ENCODE measurements around the gene TMEM168.

The TMEM168 gene

DNA sequence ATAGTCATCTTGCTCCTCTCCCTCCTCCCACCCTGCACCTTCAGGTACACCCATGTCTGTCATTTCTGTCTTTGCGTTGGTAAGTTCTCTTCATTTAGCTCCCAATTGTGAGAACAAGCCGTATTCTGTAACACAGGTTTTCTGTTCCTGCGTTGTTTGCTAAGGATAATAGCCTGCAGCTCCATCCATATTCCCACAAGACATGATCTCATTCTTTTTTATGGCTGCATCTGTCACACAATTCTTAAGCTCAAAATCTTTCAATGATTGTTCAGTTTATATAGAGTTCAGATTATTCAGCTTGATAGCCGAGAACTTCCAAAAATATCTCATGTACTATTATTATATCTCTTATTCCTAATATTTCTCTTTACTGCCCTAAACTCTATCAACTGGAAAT, 16.0 kb upstream of the TMEM168 start:
- Histone ChIP-seq H2AFZ (ENCODE audit: low read length) (no peak overlapping the region), H3K27ac (replicated peaks; ENCODE audit: low read length) (no peak overlapping the region), H2BK12ac (ENCODE audit: low read length) (no peak overlapping the region), H3K4me3 (ENCODE audit: low read length in 2 of 2) (no peak overlapping the region), H3K23ac (ENCODE audit: low read depth, low read length, poor library complexity) (no peak overlapping the region), H3K4me1 (ENCODE audit: control insufficient read depth in 2 of 2, insufficient read depth in 1 of 2, low read depth in 1 of 2, low read length in 2 of 2) (no peaks in the 10 kb centered on the region), H2BK15ac (ENCODE audit: low read length) (no peak overlapping the region), H4K91ac (ENCODE audit: low read depth, low read length, poor library complexity) (no peak overlapping the region), H3K79me1 (ENCODE audit: low read depth, low read length) (no peaks in the 10 kb centered on the region), H2AK5ac (ENCODE audit: low read depth, low read length) (no peak overlapping the region), H3K4ac (ENCODE audit: low read length) (no peak overlapping the region), H3K36me3 (replicated peaks in 1 of 2; ENCODE audit: control insufficient read depth in 2 of 2, insufficient read depth in 2 of 2, low read length in 2 of 2) (no peaks in the 10 kb centered on the region), H3K14ac (ENCODE audit: low read length) (no peak overlapping the region), H3K9me3 (replicated peaks in 1 of 2; ENCODE audit: control insufficient read depth in 2 of 2, insufficient read depth in 1 of 2, low read depth in 1 of 2, low read length in 2 of 2) (no peaks in the 10 kb centered on the region), H2BK5ac (ENCODE audit: low read length) (no peak overlapping the region), H4K8ac (ENCODE audit: low read depth, low read length) (no peak overlapping the region), H3K4me2 (ENCODE audit: insufficient read depth, low read length, poor library complexity, severe bottlenecking) (no peak overlapping the region), H3K18ac (ENCODE audit: low read length) (no peak overlapping the region), H3K9ac (ENCODE audit: low read depth, low read length, poor library complexity) (no peak overlapping the region), H2BK120ac (ENCODE audit: low read depth, low read length) (no peak overlapping the region), H3K27me3 (ENCODE audit: control insufficient read depth in 3 of 3, insufficient read depth in 3 of 3, low read depth in 1 of 3, low read length in 3 of 3) (no peaks in the 10 kb centered on the region)
- WGBS, 2 donors (ENCODE audit: extremely low coverage in 2 of 2, insufficient read length in 2 of 2, insufficient replicate concordance in 1 of 2), result no CpG with 5 or more reads among the region's 4 CpGs
- no peak for DNase-seq (ENCODE audit: low spot score)

DNA sequence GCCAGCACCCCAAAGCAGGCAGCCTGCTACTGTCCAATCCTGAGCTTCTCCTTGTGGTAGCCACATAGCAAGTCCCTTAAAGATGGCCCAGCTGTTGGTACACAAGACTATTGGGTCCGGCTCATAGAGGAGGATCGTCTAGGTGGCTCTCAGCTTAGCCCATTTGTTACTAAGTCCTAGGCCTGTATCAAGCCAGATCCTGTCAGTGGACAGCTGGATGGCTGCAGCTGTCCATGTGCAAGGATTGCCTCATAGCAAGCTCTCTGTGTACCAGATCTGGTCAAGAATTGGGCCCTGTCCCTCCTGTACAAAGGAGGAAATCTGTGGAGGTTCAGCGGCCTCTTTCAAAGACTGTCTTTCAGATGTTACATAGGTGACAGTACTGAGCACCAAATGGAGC, 12.2 kb upstream of the TMEM168 start:
- Histone ChIP-seq H3K4ac (ENCODE audit: low read length) (no peak overlapping the region), H3K27ac (replicated peaks; ENCODE audit: low read length) (no peak overlapping the region), H4K91ac (ENCODE audit: low read depth, low read length, poor library complexity) (no peak overlapping the region), H2AFZ (ENCODE audit: low read length) (no peak overlapping the region), H2BK12ac (ENCODE audit: low read length) (no peak overlapping the region), H3K9ac (ENCODE audit: low read depth, low read length, poor library complexity) (no peak overlapping the region), H3K14ac (ENCODE audit: low read length) (no peak overlapping the region), H3K4me1 (ENCODE audit: control insufficient read depth in 2 of 2, insufficient read depth in 1 of 2, low read depth in 1 of 2, low read length in 2 of 2) (no peaks in the 10 kb centered on the region), H2AK5ac (ENCODE audit: low read depth, low read length) (no peak overlapping the region), H3K79me1 (ENCODE audit: low read depth, low read length) (no peaks in the 10 kb centered on the region), H3K18ac (ENCODE audit: low read length) (no peak overlapping the region), H2BK120ac (ENCODE audit: low read depth, low read length) (no peak overlapping the region), H3K27me3 (ENCODE audit: control insufficient read depth in 3 of 3, insufficient read depth in 3 of 3, low read depth in 1 of 3, low read length in 3 of 3) (no peaks in the 10 kb centered on the region), H3K4me3 (ENCODE audit: low read length in 2 of 2) (no peak overlapping the region), H3K36me3 (replicated peaks in 1 of 2; ENCODE audit: control insufficient read depth in 2 of 2, insufficient read depth in 2 of 2, low read length in 2 of 2) (no peaks in the 10 kb centered on the region), H3K23ac (ENCODE audit: low read depth, low read length, poor library complexity) (no peak overlapping the region), H3K4me2 (ENCODE audit: insufficient read depth, low read length, poor library complexity, severe bottlenecking) (no peak overlapping the region), H2BK15ac (ENCODE audit: low read length) (no peak overlapping the region), H2BK5ac (ENCODE audit: low read length) (no peak overlapping the region), H3K9me3 (replicated peaks in 1 of 2; ENCODE audit: control insufficient read depth in 2 of 2, insufficient read depth in 1 of 2, low read depth in 1 of 2, low read length in 2 of 2) (no peaks in the 10 kb centered on the region), H4K8ac (ENCODE audit: low read depth, low read length) (no peak overlapping the region)
- no peak for DNase-seq (ENCODE audit: low spot score)
- no CpG with 5 or more reads among the region's 3 CpGs for WGBS, 2 donors (ENCODE audit: extremely low coverage in 2 of 2, insufficient read length in 2 of 2, insufficient replicate concordance in 1 of 2)

DNA sequence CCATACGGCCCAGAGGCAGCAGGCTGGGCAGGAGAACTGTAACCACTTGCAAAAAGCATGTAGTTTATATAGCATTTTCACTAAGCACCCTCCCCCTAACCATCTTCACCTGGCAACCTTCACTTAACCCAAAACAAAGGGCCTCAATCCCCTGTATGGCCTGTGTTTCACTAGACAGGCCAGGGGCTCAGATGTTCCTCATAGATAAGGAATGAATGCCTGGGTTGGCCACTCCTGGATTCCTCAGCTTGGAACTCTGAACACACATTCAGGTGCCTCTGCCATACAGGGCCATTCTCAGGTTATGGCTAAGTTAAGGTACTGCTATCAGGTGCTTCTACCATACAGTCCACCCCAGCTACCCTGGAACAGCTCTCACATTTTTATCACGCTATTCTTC, 10.3 kb upstream of the TMEM168 start:
- no peak overlapping the region for H3K14ac ChIP-seq (ENCODE audit: low read length)
- H3K36me3 ChIP-seq (replicated peaks in 1 of 2; ENCODE audit: control insufficient read depth in 2 of 2, insufficient read depth in 2 of 2, low read length in 2 of 2), result no peaks in the 10 kb centered on the region
- no peaks in the 10 kb centered on the region for H3K27me3 ChIP-seq (ENCODE audit: control insufficient read depth in 3 of 3, insufficient read depth in 3 of 3, low read depth in 1 of 3, low read length in 3 of 3)
- no peaks in the 10 kb centered on the region for H3K79me1 ChIP-seq (ENCODE audit: low read depth, low read length)
- H2AFZ ChIP-seq (ENCODE audit: low read length), result no peak overlapping the region
- no CpG with 5 or more reads among the region's 2 CpGs for WGBS, 2 donors (ENCODE audit: extremely low coverage in 2 of 2, insufficient read length in 2 of 2, insufficient replicate concordance in 1 of 2)
- H3K4me2 ChIP-seq (ENCODE audit: insufficient read depth, low read length, poor library complexity, severe bottlenecking), result no peak overlapping the region
- no peak overlapping the region for H3K4ac ChIP-seq (ENCODE audit: low read length)
- H3K23ac ChIP-seq (ENCODE audit: low read depth, low read length, poor library complexity), result no peak overlapping the region
- H2BK5ac ChIP-seq (ENCODE audit: low read length), result no peak overlapping the region
- no peak overlapping the region for H3K18ac ChIP-seq (ENCODE audit: low read length)
- H2BK12ac ChIP-seq (ENCODE audit: low read length), result no peak overlapping the region
- H4K91ac ChIP-seq (ENCODE audit: low read depth, low read length, poor library complexity), result no peak overlapping the region
- no peak for DNase-seq (ENCODE audit: low spot score)
- no peak overlapping the region for H2BK120ac ChIP-seq (ENCODE audit: low read depth, low read length)
- H3K9me3 ChIP-seq (replicated peaks in 1 of 2; ENCODE audit: control insufficient read depth in 2 of 2, insufficient read depth in 1 of 2, low read depth in 1 of 2, low read length in 2 of 2), result no peaks in the 10 kb centered on the region
- H3K4me1 ChIP-seq (ENCODE audit: control insufficient read depth in 2 of 2, insufficient read depth in 1 of 2, low read depth in 1 of 2, low read length in 2 of 2), result no peaks in the 10 kb centered on the region
- no peak overlapping the region for H3K9ac ChIP-seq (ENCODE audit: low read depth, low read length, poor library complexity)
- no peak overlapping the region for H2AK5ac ChIP-seq (ENCODE audit: low read depth, low read length)
- no peak overlapping the region for H4K8ac ChIP-seq (ENCODE audit: low read depth, low read length)
- no peak overlapping the region for H3K27ac ChIP-seq (replicated peaks; ENCODE audit: low read length)
- H3K4me3 ChIP-seq (ENCODE audit: low read length in 2 of 2), result no peak overlapping the region
- no peak overlapping the region for H2BK15ac ChIP-seq (ENCODE audit: low read length)

DNA sequence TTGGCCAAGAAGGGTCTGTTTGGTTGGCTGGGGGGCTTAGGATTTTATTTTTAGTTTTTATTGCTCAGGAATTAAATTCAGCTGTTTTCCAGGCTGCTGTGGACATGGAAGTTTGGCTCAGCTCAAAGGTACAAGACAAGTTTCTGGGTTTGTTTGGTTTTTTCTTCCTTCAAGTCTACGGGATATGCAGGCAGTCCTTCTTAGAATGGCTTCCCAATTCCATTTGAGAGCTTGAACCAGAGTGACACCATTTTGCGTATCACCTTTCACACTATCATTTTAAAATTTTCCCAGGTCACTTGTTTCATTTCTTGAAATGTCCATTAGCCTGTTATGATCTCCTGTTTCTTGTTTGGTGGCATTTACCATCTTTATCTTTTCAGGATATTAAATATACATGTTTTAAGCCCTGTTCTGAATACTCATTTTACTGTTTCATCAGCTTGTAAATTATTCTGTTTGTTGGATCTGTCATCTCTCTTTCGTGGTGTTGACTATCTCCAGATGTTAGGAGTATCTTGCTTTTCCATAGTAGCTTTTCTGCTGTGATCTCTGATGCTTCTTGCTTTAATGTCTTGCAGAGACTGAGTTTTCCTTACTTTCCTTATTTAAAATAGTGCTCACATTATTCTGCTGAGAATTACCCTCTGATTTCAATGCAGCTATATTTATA, 9.4 kb upstream of the TMEM168 start:
- no peak overlapping the region for H2BK12ac ChIP-seq (ENCODE audit: low read length)
- no peak overlapping the region for H3K23ac ChIP-seq (ENCODE audit: low read depth, low read length, poor library complexity)
- H3K27ac ChIP-seq (replicated peaks; ENCODE audit: low read length), result no peak overlapping the region
- H3K18ac ChIP-seq (ENCODE audit: low read length), result no peak overlapping the region
- H3K4me1 ChIP-seq (ENCODE audit: control insufficient read depth in 2 of 2, insufficient read depth in 1 of 2, low read depth in 1 of 2, low read length in 2 of 2), result no peaks in the 10 kb centered on the region
- H2BK5ac ChIP-seq (ENCODE audit: low read length), result no peak overlapping the region
- H3K79me1 ChIP-seq (ENCODE audit: low read depth, low read length), result no peaks in the 10 kb centered on the region
- H4K91ac ChIP-seq (ENCODE audit: low read depth, low read length, poor library complexity), result no peak overlapping the region
- no peak overlapping the region for H2BK15ac ChIP-seq (ENCODE audit: low read length)
- no peak overlapping the region for H3K4me2 ChIP-seq (ENCODE audit: insufficient read depth, low read length, poor library complexity, severe bottlenecking)
- no peak overlapping the region for H2BK120ac ChIP-seq (ENCODE audit: low read depth, low read length)
- no peaks in the 10 kb centered on the region for H3K36me3 ChIP-seq (replicated peaks in 1 of 2; ENCODE audit: control insufficient read depth in 2 of 2, insufficient read depth in 2 of 2, low read length in 2 of 2)
- WGBS, 2 donors (ENCODE audit: extremely low coverage in 2 of 2, insufficient read length in 2 of 2, insufficient replicate concordance in 1 of 2), result no CpG with 5 or more reads among the region's 3 CpGs
- no peak overlapping the region for H4K8ac ChIP-seq (ENCODE audit: low read depth, low read length)
- no peaks in the 10 kb centered on the region for H3K27me3 ChIP-seq (ENCODE audit: control insufficient read depth in 3 of 3, insufficient read depth in 3 of 3, low read depth in 1 of 3, low read length in 3 of 3)
- H2AK5ac ChIP-seq (ENCODE audit: low read depth, low read length), result no peak overlapping the region
- no peak overlapping the region for H3K4ac ChIP-seq (ENCODE audit: low read length)
- no peak overlapping the region for H3K14ac ChIP-seq (ENCODE audit: low read length)
- H2AFZ ChIP-seq (ENCODE audit: low read length), result no peak overlapping the region
- H3K4me3 ChIP-seq (ENCODE audit: low read length in 2 of 2), result no peak overlapping the region
- DNase-seq (ENCODE audit: low spot score), result no peak
- H3K9me3 ChIP-seq (replicated peaks in 1 of 2; ENCODE audit: control insufficient read depth in 2 of 2, insufficient read depth in 1 of 2, low read depth in 1 of 2, low read length in 2 of 2), result no peaks in the 10 kb centered on the region
- H3K9ac ChIP-seq (ENCODE audit: low read depth, low read length, poor library complexity), result no peak overlapping the region
